HG03442 (cell line): ENCODE results near the gene BPI.
"Not testable (repeated sequence)": the region's sequence is repeated elsewhere in the genome, so short reads cannot be mapped to it uniquely, and the experiment has no call there.

Experiments
- ATAC-seq: cut with Tn5 transposase; IDR thresholded peaks from one replicate; pipeline ENCODE4 v1.9.1; 2021; ENCODE audit warnings: mild to moderate bottlenecking, moderate library complexity; ENCODE audit not compliant: unreplicated experiment

Gene BPI

DNA sequence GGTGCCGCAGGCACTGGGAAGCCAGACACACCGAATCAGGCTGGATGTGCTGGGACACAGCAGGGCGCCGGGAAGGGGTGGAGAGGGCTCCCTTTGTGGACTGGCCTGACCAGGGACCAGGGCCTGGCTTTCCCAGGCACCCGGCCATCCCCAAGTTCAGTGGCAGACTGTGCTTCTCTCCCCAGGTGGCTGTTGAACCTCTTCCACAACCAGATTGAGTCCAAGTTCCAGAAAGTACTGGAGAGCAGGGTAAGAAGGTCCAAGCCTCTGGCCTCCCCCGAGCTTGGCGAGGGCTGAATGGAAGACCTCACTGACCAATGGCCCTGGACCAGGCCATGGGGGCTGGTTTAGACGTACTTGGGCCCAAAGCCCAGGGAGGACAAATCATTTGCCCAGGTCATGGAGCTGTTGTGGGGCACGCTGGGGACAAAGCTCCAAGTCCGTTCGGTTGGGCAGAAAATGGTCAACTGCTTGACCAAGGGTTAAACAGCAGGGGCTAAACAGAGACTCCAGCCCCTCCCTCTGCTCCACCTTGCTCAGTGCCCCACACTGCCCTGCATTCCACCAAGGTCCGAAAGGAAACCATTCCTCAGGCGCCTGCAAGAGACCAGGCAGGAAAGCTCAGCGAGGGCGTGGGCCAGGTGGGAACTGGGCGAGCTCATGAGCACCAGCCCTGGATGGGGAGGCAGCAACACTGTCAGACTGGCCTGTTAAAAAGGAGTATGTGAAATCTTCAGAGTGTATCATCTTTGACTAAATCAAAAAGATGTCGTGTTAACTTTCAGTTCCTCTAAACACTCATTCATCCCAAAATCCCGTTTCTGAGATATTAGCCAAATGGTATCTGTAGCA, 51.4 kb downstream of the BPI start:
- no peak for ATAC-seq

DNA sequence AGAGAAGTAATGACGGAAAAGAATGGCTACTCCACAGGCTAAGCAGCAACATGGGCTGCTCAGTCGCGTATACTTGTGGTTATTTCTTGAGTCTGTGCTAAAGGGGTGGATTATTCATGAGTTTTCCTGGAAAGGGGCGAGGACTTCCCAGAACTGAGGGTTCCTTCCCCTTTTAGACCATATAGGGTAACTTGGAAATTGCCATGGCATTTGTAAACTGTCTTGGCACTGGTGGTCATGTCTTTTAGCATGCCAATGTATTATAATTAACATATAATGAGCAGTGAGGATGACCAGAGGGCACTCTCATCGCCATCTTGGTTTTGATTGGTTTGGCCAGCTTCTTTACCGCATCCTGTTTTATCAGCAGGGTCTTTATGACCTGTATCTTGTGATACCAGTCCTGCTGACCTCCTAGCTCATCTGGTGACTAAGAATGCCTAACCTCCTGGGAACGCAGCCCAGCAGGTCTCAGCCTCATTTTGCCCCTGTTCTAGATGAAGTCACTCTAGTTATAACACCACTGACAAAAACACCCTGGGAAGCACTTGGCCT, 53.8 kb downstream of the BPI start:
- no peak for ATAC-seq

DNA sequence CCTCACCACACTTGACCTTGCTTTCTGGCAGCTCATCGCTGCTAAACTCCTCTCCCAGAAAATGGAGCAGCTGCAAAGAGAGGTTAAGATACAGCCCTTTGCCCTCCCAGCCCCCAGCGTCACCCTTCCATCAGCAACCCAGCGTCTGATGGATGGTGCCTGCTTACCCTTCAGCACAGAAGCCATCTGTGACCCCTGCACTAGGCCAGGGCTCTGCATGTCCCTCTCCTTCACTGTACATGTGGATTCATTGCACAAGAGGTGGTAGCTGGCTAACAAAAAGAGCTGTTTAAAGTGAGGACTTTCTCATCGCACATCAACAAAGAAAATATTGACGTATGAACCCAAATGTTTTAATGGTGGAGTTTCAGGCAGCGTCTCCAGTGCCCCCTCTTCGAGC, 54.6 kb downstream of the BPI start:
- ATAC-seq, result no peak

DNA sequence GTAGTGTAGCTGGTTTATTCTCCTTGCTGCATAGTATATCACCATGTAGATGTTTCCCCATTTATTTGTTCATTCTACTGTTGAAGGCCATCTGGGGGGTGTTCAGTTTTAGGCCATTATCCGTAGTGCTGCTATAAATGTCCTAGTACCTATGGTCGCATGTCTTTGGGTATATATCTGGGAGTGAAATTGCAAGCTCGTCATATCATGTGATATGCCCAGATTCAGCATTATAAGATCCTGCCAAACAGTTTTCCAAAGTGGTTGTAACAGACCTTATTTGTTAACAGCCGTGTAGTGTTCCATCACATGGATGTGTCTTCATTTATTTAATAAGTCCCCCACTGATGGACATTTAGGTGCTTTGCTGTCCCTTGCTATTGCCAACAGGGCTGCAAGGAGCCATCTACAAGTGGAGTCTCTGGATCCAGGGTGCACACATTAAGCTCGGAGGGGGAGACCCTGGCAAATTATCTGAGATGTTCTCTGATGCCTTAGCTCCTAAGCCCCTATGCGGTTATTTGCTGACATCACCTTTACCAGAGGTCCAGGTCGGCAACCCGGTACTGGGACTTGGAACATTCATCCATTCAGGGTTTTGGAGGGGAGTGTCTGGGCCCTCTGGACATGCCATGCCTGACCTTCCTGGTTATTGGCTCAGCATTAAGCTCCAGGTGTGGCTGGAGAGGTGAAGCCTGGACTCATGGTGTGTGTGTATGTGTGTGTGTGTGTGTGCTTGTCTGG, 59.2 kb downstream of the BPI start:
- ATAC-seq, result no peak

DNA sequence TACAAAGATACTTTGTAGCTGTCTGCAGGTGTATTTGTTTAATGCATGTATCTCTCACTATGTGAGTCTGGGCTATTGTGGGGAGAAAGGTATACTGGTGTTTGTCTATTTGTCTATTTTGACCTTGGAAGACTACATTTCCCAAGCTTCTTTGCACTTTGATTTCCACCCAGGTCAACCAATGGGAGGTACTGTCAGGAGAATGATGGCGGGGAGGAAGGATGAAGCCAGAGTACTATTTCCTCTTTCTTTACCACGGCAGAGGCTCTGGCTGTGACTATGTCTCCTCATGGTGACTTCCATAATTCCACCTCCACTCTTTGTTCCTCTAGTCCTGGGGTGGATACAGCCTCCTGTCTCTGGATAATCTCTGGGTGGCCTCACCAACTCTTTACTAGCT, 65.4 kb downstream of the BPI start:
- ATAC-seq, result no peak

DNA sequence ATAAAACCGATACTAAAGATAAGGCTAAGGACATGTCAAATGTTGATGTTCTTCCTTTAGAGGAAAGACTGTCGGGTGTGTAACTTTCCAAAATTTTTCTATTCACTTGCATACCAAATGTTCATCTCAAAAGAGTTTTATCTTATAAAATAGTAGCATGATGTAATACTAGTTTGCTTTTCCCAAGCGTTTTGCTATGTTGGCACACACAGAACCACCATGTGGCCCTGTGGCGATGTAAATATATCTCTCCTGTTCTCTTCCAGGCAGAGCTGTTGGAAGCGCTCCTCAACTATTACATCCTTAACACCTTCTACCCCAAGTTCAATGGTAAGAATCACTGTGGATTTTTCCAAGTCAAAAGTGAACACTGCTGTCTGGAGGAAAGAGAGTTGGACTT, 68.8 kb downstream of the BPI start:
- ATAC-seq, result no peak

DNA sequence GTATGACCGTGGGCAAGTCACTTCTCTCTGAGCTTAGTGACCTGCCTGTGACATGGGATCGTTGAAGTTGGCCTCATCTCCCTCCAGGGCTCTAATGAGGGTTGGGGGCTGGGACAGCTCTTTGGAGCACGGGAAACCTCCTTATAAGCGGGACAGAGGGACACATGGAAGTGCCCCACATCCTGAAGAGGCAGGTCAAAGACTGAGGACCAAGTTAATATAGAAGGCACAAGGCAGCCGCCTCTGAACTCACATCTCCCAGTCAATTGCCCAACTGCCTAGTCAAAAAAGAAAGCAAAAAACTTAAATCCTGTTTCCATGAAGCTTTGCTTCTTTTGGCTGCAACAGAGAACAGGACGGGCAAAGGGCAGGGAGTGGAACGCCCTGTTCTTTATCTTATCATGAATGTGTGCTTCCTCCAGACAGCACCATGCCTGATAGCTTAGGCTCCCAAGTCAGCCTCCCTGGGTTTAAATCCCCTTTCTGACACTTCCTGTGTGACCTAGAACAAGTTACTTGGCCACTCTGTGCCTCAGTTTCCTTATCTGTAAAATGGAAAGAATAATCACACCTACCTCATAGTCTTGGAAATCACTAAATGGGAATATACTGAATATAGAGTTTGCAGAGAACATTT, 69.4 kb downstream of the BPI start:
- ATAC-seq, result no peak

DNA sequence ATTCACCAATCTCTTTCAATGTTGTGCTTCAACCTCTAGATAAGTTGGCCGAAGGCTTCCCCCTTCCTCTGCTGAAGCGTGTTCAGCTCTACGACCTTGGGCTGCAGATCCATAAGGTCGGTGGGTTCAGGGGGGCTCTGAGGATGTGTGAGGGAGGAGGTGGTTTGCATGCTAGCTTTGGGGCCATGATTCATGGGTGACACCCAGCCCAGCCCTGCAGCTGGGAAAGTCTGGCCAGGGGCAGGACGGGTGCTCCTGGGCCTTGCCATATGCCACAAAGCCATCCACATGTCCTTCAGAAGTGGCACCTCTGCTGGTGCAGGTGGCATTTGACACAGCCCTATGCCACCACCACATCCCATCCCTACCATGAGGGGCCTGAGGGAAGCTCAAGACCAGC, 69.9 kb downstream of the BPI start:
- no peak for ATAC-seq

DNA sequence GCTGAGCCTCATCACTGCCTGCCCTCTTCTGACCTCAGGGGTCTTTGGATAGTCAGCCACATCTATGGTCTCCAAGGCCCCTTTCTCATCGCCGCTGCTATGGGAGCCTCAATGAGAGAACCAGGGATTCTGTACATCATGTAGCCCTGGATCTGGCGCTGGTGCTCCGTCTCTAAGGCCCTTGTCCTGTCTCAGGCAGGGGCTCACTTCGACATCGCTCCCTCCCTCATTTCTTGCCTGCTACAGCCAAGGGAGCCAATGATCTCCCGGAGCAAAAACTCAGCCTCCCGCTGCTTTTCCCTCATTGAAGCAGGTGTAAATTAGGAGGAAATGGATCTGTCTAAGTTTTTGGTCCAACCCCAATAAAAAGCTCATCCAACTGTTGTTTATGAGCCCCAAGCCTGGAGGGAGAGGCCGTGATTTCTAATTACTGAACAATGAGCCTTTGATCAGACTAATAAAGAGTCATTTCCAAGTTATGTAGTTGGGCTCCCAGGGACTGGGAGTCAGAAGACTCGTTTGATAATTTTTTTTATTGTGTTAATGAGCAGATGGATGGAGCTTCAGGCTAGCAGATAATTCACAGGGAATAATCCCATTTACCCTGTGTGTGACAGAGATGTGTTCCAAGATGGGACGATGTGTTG, 73.2 kb downstream of the BPI start:
- ATAC-seq, result no peak

DNA sequence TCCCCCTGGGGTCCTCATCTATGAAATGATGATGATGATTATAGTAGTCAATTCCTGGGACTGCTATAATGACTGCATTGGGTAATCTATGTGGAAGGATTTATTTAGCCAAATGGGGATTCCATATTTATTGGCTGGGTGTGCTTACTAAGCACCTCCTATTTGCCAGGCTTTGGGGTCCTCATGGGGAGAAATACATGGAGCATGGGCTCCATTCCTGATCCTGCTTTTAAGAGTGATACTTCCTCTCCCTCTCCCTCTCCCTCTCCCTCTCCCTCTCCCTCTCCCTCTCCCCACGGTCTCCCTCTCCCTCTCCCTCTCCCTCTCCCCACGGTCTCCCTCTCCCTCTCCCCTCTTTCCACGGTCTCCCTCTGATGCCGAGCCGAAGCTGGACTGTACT, 73.9 kb downstream of the BPI start:
- not testable (repeated sequence) for ATAC-seq

DNA sequence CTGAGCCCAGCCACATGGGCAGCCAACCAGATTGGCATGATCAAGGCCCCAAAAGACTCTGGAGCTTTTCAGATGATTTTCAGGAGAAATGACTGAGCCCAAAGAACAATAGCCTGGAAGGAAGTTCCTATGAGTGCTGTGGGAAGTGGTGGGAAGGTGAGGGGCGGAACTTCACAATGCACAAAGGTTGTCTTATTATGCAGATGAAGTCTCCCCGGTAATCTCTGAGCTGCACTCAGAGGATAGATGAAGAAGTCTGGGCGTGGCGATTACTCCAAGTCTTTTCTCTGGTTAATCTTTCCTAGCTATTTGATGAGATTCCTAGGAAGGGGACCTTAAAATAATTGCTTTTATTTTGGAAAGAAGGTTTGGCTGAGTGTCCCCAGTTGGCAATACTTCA, 79.2 kb downstream of the BPI start:
- no peak for ATAC-seq

DNA sequence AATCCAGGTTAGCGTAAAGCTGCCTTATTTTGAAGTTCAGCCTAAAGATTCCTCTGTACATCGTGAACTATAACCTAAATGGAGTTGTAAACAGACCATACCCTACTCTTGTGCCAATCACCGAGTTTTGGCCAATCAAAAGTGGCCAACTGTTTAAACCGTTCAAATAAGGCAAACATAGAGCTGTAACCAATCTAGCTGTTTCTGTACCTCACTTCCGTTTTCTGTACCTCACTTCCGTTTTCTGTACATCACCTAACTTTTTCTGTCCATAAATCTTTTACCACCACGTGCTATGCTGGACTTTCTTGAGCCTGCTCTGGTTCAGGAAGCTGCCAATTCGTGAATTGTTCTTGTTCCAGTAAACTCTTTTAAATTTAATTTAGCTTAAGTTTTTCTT, 82.0 kb downstream of the BPI start:
- ATAC-seq, result no peak

DNA sequence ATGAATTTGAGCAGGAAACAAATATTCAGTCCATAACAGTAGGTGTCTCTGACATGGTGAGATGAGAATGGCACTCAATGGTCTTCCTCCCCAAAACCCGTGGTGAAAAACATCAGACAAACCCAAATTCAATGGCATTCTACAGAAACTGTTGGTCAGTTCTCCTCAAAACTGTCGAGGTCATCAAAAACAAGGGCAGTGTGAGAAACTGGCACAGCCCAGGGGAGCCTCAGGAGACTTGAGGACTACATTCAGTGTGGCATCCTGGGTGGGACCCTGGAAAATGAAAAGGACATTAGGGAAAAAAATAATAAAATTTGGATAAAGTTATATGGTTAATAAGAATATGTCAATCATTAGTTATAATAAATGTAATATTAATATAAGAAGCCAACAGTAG, 82.9 kb downstream of the BPI start:
- ATAC-seq, result no peak
